Nephron progenitor cell (in vitro differentiated cells): ENCODE data around the gene RNF11.

Experiments
- DNase-seq: peaks from one replicate; pipeline ENCODE4 v3.0.0; 2021
- H3K27ac Mint-ChIP-seq: 2 replicates; pipeline ENCODE4 v1.8.0; 2021; ENCODE audit warnings: mild to moderate bottlenecking, moderate library complexity, mixed read lengths
- H3K27me3 Mint-ChIP-seq: 2 replicates; pipeline ENCODE4 v1.8.0; 2021; ENCODE audit warnings: mild to moderate bottlenecking, low read depth, mixed read lengths; ENCODE audit not compliant: poor library complexity
- H3K36me3 Mint-ChIP-seq: 2 replicates; pipeline ENCODE4 v1.8.0; 2021; ENCODE audit warnings: low read depth, mixed read lengths
- H3K4me1 Mint-ChIP-seq: 2 replicates; pipeline ENCODE4 v1.8.0; 2021; ENCODE audit warnings: mixed read lengths
- H3K4me3 Mint-ChIP-seq: 2 replicates; pipeline ENCODE4 v1.8.0; 2021; ENCODE audit warnings: mild to moderate bottlenecking, moderate library complexity, mixed read lengths
- H3K9me3 Mint-ChIP-seq: 2 replicates; pipeline ENCODE4 v1.8.0; 2021; ENCODE audit warnings: mild to moderate bottlenecking, moderate library complexity, mixed read lengths
- CTCF ChIP-seq: fragments of 200-600 bp; sonication (generic); IDR thresholded peaks from 2 replicates; pipeline ENCODE4 v1.5.0; 2021; ENCODE audit warnings: antibody characterized with exemption

The RNF11 gene

GRCh38 chr1:51305371-51305823 lies 69.3 kb downstream of the RNF11 start:
- Mint-ChIP-seq H3K4me1 (peaks cover 19% of the 10 kb centered on the region), H3K27me3 (peaks cover 5% of the 10 kb centered on the region), H3K4me3 (no peak overlapping the region), H3K36me3 (no peaks in the 10 kb centered on the region), H3K27ac (no peak overlapping the region), H3K9me3 (no peaks in the 10 kb centered on the region)
- no peak for TF ChIP-seq CTCF
- peak; percentile 14 for DNase-seq

- TF ChIP-seq CTCF, result no peak
- peaks cover 26% of the 10 kb centered on the region for H3K4me1 Mint-ChIP-seq
- peaks cover 5% of the 10 kb centered on the region for H3K27me3 Mint-ChIP-seq
- no peak for DNase-seq
- H3K4me3 Mint-ChIP-seq, result no peak overlapping the region
- H3K27ac Mint-ChIP-seq, result no peak overlapping the region
- no peaks in the 10 kb centered on the region for H3K9me3 Mint-ChIP-seq
- no peaks in the 10 kb centered on the region for H3K36me3 Mint-ChIP-seq
Measured at GRCh38 chr1:51306950-51307349, 70.9 kb downstream of the RNF11 start.

GRCh38 chr1:51308636-51309035 lies 72.6 kb downstream of the RNF11 start:
- DNase-seq, result no peak
- TF ChIP-seq CTCF, result no peak
- H3K27me3 Mint-ChIP-seq, result peaks cover 5% of the 10 kb centered on the region
- no peak overlapping the region for H3K27ac Mint-ChIP-seq
- H3K9me3 Mint-ChIP-seq, result no peaks in the 10 kb centered on the region
- H3K4me1 Mint-ChIP-seq, result peaks cover 20% of the 10 kb centered on the region
- no peak overlapping the region for H3K4me3 Mint-ChIP-seq
- H3K36me3 Mint-ChIP-seq, result no peaks in the 10 kb centered on the region

GRCh38 chr1:51309291-51309690 lies 73.2 kb downstream of the RNF11 start:
- Mint-ChIP-seq H3K4me3 (no peak overlapping the region), H3K36me3 (no peaks in the 10 kb centered on the region), H3K27me3 (peaks cover 5% of the 10 kb centered on the region), H3K9me3 (no peaks in the 10 kb centered on the region), H3K4me1 (peaks cover 17% of the 10 kb centered on the region), H3K27ac (no peak overlapping the region)
- DNase-seq, result no peak
- TF ChIP-seq CTCF, result no peak

GRCh38 chr1:51310871-51311613 lies 75.0 kb downstream of the RNF11 start:
- no peak for DNase-seq
- H3K27ac Mint-ChIP-seq, result no peak overlapping the region
- H3K36me3 Mint-ChIP-seq, result no peaks in the 10 kb centered on the region
- H3K4me3 Mint-ChIP-seq, result no peak overlapping the region
- peaks cover 10% of the 10 kb centered on the region for H3K4me1 Mint-ChIP-seq
- peaks cover 9% of the 10 kb centered on the region for H3K27me3 Mint-ChIP-seq
- no peaks in the 10 kb centered on the region for H3K9me3 Mint-ChIP-seq
- no peak for TF ChIP-seq CTCF

- DNase-seq, result no peak
- peaks cover 14% of the 10 kb centered on the region for H3K4me1 Mint-ChIP-seq
- no peaks in the 10 kb centered on the region for H3K9me3 Mint-ChIP-seq
- no peak for TF ChIP-seq CTCF
- H3K36me3 Mint-ChIP-seq, result no peaks in the 10 kb centered on the region
- H3K27ac Mint-ChIP-seq, result peak overlapping the region; percentile 13
- H3K27me3 Mint-ChIP-seq, result peaks cover 9% of the 10 kb centered on the region
- no peak overlapping the region for H3K4me3 Mint-ChIP-seq
Measured at GRCh38 chr1:51311826-51312225, 75.8 kb downstream of the RNF11 start.
